GM18498 (cell line): Measurements from ENCODE around the gene ATMIN.
A peak's percentile ranks its signal among the peaks of the same experiment; 100 is the strongest.

Experiments
- ATAC-seq: cut with Tn5 transposase; IDR thresholded peaks from one replicate; pipeline ENCODE4 v1.9.1; 2021; ENCODE audit warnings: mild to moderate bottlenecking, moderate library complexity; ENCODE audit not compliant: unreplicated experiment

The ATMIN gene

GRCh38 chr16:81066681-81067080 lies 31.0 kb downstream of the ATMIN start:
- ATAC-seq = no peak

DNA sequence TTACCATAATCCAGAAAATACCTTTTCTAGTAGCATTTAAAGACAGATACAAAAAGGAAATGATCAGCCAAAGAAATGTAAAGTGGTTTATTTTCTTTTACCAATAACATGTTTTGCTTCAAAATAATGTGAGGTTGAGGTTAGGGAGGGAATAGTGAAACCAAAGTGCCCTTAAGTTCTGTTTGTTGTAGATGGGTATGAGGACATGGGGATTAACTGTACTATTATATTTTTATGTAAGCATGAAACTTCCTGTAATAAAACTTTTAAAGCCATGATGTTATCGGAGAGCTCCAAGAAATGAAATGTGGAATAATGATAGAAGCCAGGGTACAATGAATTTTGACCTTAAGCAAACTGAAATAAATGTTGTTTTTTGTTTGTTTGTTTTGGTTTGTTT lies 31.5 kb downstream of the ATMIN start:
- ATAC-seq = no peak

GRCh38 chr16:81069063-81069462 lies 33.4 kb downstream of the ATMIN start:
- no peak for ATAC-seq

GRCh38 chr16:81070979-81071378 lies 35.3 kb downstream of the ATMIN start:
- no peak for ATAC-seq

DNA sequence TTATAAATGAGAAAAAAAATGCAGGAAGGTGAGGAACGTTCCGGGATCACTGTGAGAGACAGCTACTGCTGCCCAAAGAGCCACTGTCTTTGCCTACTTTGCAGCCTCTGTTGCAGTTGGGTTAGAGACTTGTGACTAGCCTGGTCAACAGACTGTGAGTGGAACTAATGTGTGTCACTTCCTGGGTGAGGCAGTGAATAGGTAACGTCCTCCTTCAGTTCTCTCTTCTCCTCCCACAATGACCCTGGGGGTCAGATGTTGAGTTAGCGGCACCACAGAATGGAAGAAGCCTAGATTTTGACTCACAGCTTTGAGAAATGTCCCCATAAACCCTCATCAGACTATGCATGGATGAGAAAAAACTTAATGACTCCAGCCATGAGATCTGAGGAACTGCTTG lies 36.2 kb downstream of the ATMIN start:
- no peak for ATAC-seq

- no peak for ATAC-seq
These were observed 38.1 kb downstream of the ATMIN start for GRCh38 chr16:81073560-81074330.

- ATAC-seq = peak; percentile 87
These were observed 41.0 kb downstream of the ATMIN start for GRCh38 chr16:81076566-81077075.

- peak; percentile 97 for ATAC-seq
These were observed 41.7 kb downstream of the ATMIN start, which contains the start of gene C16orf46 for GRCh38 chr16:81077076-81077940. TSS of gene C16orf46 (minus strand) at chr16:81077238. CDS start at chr16:81063955, 13,283 bp downstream.

DNA sequence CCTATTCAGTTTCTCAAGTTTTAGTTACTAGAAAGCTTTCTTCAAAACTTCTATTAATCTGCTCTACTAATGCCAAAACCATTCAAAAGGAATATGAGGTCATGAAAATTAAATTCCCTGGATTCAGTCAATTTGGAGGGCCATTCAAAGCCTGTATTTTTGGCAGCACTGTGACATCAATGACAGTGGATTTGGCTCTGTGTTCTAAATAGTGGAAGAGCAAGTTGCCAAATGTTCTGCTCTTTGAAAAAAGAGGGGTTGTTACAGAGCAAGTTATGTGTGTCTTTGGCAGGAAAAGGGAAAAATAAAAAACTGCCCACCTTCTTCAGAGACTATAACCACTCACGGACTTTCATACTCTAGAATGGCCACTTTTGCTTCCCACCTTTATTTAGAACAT lies 44.6 kb downstream of the ATMIN start:
- ATAC-seq = no peak

DNA sequence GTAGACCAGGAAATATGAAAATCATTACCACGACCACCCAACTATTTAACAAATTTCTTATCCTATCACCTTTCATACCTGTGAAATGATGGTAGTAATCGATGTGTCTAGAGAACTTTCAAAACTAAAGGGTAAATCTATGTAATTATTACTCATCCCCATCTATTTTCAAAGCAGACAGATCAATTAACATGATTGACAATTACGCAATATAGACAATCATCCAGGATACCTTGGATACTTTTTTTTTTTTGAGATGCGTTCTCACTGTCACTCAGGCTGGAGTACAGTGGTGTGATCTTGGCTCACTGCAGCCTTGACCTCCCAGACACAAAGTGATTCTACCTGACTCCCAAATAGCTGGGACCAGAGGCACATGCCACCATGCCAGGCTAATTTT lies 45.4 kb downstream of the ATMIN start:
- ATAC-seq = no peak

DNA sequence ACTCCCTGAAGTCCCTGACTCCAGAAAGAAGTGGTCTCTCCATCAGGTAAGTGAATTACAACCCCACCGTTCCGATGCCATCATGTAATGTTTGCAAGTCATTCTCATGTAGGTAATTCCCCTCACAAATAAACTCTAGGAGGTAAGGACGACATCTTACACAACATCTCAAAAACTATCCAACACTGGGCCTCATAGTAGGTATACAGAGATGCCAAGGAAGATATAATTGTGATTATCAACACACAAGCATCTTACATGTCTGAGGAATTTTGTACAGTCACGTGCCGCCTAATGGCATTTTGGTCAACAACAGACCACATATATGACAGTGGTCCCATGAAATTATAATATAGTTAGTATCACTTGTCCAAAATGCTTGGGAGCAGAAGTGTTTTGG lies 53.2 kb downstream of the ATMIN start:
- ATAC-seq = no peak

DNA sequence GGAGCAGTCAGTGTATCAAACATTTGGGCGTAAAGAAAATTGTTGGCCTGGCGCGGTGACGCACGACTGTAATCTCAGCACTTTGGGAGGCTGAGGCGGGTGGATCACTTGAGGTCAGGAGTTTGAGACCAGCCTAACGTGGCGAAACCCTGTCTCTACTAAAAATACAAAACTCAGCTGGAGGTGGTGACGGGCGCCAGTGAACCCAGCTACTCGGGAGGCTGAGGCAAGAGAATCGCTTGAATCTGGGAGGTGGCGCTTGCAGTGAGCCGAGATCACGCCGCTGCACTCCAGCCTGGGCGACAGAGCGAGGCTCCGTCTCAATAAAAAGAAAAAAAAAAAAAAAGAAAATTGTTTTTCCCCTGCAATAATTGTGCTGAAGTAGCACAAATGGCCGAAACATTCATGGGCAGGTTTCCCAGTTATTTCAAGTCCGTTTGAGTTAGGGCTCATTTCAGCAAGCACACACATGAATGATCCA lies 59.2 kb downstream of the ATMIN start:
- no peak for ATAC-seq

DNA sequence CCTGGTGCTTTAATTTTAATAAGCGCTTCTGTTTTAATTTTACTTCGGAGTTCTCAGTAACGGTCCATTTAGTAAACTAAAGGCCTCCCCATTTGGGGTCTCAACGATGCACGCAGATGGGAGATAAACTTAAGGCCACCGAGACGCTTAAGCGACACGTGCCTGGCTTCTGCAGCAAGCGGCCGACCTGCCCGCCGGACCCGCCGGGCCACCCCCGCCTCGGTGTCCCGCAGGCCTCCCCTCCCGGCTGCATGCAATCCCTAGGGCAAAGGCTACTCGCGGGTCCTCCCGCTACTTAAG lies 60.0 kb downstream of the ATMIN start:
- ATAC-seq = no peak

- peak; percentile 99 for ATAC-seq
These were observed 60.5 kb downstream of the ATMIN start, which contains the start of gene GCSH for GRCh38 chr16:81095953-81096714. TSS of gene GCSH (minus strand) at chr16:81096395. CDS start at chr16:81096278, 117 bp downstream.

GRCh38 chr16:81096715-81097208 lies 61.1 kb downstream of the ATMIN start:
- ATAC-seq = no peak
